GM19467 (cell line): ENCODE data around the gene NEK9.

Experiments used
- ATAC-seq: cut with Tn5 transposase; IDR thresholded peaks from one replicate; pipeline ENCODE4 v1.9.1; 2021; ENCODE audit warnings: mild to moderate bottlenecking, moderate library complexity; ENCODE audit not compliant: unreplicated experiment

Gene NEK9

GRCh38 chr14:75044322-75044721 lies 82.5 kb downstream of the NEK9 start:
- ATAC-seq, result no peak

GRCh38 chr14:75042035-75042434 lies 84.8 kb downstream of the NEK9 start:
- no peak for ATAC-seq

DNA sequence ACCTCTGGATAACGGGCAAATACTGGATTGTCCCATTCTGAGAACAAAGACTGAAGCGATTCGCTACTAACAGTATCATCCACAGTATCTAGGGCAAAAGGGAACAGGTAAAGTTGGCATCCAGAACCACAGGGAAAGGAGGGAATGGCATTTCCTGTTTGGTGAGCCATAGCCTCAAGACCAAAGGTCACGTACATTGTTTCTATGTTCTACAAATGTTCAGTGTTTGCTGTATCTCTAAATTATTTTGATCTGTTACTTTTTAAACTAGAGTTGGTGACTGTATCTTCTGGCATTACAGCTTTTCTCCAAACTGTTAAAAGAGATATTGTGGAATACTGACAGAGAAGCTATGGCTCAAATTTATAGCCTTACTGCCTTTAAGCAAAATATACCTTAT lies 85.2 kb downstream of the NEK9 start:
- no peak for ATAC-seq

- no peak for ATAC-seq
Measured at GRCh38 chr14:75040959-75041358, 85.9 kb downstream of the NEK9 start.

- ATAC-seq, result no peak
Measured at GRCh38 chr14:75040507-75040906, 86.3 kb downstream of the NEK9 start.

DNA sequence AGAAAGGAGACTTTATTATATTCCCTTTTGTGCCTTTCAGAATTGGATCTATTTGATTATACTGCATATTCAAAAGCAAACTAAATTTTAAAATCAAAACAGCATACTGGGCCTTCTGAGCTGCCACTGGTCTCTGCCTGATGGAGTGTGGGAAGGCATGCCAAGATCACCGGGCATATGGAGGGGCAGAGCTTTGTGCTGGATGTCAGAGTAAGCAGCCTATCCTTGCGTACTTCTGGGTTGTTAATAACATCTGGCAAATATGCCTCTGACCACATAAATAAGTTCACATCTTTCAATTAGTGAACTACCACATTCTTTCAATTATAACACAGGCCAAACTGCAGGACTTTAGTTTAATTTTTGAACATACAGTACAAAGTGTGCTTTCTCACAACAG lies 93.9 kb downstream of the NEK9 start:
- ATAC-seq, result no peak

DNA sequence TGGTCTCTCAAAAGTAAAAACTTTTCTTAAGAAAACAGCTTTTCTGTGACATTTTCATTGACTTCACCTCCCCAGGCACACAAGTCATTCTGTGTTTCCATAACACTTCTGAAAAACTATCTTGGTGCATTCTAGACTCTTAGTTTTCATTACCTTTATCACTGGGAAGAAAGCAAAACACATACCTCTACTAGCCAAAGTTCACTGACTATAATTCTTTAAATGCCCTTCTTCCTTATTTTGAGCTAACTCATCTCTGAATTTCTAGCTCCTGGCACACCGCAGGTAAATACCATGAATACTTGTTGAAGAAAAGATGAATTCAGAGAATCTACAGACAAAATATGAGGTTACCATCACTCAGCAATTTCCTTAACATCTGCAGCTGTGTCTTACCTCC lies 96.7 kb downstream of the NEK9 start:
- ATAC-seq, result no peak
